GM21528 (cell line): ENCODE data around the gene DNAJC6.
"Not testable (repeated sequence)": the region's sequence is repeated elsewhere in the genome, so short reads cannot be mapped to it uniquely, and the experiment has no call there.

Source experiments
- ATAC-seq: cut with Tn5 transposase; IDR thresholded peaks from one replicate; pipeline ENCODE4 v1.9.1; 2021; ENCODE audit warnings: mild to moderate bottlenecking, moderate library complexity; ENCODE audit not compliant: unreplicated experiment, low FRiP score

Gene DNAJC6

DNA sequence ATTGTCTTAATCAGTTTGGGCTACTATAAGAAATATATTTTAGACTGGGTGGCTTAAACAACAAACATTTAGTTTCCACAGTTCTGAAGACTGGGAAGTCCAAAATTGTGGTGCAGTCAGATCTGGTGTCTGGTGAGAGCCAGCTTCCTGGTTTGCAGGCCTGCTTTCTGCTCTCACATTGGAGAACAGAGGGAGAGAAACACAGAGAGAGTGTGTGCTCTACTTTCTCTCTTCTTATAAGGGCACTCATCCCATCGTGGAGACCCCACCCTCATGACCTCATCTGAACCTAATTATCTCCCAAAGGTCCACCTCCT, 115.2 kb downstream of the DNAJC6 start:
- no peak for ATAC-seq

DNA sequence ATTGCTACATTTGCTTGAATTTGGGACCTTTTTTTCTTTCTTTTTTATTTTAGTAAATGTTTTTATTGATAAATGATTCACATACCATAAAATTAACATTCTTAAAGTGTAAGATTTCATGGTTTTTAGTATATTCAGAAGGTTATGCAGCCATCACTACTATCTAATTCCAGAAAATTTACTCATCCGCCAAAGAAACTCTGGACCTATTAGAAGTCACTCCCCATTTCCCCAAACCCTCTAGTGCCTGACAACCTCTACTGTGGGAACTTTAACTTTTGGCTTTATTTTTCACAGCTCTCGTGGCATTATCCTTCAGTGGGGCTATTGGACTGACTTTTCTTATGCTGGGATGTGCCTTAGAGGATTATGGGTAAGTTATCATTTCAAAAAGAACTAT, 115.7 kb downstream of the DNAJC6 start:
- ATAC-seq, result no peak

DNA sequence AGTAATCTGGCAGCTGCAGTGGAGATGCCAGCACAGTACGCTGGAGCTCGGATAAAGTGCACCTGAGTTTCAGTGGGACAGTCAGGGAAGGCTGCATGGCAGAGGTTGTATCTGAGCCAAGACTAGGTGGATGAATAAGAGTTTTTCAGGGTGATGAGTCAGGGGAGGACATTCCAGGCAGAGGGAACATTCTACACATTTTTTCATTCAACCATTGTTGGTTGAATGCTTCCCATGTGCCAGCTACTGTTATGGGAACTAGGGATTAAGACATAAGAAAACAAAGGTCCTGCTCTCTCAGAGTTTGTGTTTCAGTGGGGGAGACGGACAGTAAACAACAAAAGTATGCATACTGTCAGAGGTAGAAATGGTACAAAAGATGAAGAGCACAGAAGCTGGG, 116.4 kb downstream of the DNAJC6 start:
- no peak for ATAC-seq

DNA sequence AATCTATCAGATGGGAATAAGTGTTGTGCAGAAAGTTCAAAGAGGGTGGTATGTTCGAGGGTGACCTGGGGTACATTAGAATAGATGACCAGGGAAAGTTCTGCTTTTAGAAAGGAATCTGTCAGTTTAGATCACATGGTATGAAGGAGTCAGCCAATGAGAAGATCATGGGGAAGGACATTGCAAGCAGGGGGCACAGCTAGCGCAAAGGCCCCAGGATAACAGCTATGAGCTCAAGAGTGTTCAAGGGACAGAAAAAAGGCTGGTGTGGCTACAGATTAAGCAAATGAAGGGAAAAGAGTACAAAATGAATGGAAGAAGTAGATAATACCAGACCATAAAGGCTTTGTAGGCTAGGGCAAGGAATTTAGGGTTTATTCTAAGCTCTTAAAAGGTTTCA, 119.7 kb downstream of the DNAJC6 start:
- ATAC-seq, result no peak

DNA sequence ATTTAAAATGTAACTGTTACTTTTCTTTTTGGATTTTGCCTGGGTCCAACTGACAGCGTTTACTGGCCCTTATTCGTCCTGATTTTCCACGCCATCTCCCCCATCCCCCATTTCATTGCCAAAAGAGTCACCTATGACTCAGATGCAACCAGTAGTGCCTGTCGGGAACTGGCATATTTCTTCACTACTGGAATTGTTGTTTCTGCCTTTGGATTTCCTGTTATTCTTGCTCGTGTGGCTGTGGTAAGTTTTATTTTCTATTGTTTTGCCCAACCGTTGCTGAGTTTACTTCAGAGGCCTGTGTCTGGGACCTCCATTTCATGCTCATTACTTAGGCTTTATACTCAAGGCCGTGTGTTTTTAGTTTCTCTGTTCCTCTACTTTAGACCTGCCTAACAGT, 120.5 kb downstream of the DNAJC6 start:
- ATAC-seq, result no peak

DNA sequence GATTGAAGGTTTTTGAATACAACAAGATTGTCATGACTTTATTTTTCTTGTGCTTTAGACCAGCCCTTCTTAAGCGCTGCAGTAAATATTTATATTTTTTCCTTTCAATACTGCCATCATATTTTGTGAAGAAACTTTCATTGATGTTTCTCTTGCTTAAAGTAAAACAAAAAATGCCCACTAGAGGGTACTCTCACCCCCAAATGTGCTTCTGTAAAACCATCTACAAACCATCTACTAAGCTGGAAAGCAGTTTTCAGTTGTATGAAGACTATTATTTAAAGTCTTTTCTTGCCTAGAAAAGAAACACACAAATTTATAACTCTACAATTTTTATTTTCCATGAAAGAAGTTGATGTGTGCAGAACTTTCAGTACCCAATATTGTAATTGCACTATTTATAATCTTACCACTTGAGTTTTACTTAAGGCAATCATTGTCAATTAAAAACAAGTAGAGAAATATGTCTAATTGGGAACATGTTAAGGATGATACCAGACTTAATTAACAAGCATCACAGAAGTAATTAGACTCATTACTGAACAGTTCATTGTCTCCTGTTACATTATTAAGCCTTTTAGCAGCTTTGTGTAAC, 121.9 kb downstream of the DNAJC6 start:
- ATAC-seq, result no peak

DNA sequence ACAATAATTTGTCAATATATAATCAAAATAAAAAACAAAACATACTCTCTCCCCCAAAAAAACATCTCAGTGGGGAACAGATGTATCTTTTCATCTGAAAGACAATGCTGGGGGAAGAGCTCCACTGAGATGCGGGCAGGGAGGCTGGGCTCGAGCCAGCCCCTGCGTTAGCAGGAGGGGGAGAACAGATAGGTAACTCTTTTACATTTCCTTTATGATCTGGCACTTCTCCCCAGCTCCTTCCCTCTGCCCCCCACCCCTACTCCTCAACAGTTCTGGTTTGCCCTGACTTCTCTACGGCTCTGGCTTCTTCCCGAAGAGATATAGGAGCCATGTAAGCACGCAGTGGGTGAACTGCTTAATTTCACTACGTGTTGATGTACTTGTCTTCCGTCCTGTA, 123.6 kb downstream of the DNAJC6 start:
- ATAC-seq, result no peak

DNA sequence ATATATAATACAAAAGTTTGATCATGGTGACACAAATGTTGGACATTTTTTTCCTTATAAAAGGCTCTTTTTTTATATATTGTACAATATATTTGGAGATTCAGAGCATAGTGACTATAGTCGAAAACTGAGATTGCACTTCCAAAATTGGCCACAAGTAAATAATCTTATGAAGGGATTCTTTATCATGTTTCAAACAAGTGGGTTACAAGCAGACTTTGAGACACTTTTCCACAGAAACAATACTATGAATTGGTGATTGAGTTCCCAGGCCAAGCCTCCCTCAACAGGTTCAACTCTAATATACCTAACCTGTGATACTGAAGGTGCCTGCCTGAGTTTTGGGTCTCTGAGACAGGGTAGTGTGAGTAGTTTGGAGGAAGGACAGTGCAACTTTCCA, 124.9 kb downstream of the DNAJC6 start:
- ATAC-seq, result no peak

DNA sequence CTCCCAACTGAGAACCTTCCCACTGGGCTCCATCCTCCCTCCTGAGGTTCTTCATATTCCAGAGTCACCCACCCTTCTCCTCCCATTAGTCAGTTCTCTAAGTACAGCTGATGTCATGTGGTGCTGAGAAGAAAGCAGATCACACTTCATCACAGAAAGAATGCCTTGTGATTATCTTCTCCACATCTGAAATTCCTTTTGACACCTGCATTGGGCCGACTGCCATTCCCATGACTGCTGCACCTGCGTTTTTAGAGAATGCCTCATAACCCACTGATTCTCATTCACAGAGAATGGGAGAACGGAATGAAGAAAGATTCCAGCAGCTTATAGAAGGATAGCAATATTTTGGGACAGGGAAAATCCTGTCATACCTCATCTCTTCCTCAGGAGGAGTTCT, 125.4 kb downstream of the DNAJC6 start:
- no peak for ATAC-seq

DNA sequence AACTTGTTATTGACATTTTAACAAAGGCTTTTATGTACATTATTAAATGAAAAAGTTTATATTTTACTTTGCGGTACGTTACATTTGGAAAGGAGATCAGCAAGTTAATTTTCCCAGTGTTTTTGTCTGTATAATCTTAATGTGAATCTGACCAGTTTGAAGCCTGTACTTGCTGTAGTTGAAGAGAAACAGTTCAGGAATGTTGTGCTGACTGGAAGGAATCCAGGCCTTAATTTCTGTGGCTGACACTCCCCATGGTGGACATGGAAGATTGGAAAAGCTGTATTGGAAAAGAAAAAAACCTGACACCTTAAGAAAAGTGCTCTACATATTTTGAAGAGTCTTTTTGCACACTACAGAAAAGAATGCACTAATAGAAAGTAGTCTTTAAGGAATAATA, 126.6 kb downstream of the DNAJC6 start:
- no peak for ATAC-seq

DNA sequence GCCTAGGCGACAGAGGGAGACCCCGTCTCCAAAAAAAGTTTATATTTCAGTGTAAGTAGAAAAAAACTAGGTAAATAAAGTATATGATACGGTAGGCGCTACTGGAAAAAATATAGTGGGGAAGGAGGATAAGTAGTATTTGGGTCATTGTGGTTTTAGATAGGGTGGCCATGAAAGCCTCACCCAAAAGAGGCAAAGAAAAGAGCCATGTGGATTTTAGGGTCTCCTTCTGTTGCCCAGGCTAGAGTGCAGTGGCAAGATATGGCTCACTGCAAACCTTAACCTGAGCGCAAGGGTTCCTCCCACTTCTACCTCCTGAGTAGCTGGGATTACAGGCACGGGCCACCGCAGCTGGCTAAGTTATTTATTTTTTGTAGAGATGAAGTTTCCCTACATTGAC, 128.3 kb downstream of the DNAJC6 start:
- ATAC-seq, result no peak

DNA sequence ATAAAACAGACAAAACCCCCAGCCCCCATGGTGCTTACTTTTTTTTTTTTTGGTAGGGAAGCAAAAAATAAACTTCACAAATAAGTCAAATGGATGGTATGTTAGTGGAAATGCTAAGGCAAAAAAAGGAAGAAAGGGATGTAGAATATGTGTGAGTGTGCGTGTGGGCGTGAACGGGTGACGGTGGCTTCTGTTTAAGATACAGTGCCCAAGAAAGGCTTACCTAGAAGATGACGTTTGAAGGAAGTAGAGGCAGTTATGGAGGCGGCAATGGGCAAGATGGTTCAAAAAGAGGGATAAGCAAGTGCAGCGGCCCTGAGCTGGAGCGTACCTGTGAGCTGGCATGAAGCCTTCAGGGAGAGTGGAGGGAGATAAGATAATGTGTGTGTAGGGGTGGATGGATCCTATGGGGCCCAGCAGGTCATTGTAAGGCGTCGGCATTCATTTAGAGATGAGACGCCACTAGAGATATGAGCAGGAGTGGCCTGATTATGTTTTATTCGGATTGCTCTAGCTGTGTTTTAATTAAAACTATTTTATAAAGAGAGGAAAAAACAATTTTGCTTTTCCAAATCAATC, 131.1 kb downstream of the DNAJC6 start:
- ATAC-seq, result no peak

DNA sequence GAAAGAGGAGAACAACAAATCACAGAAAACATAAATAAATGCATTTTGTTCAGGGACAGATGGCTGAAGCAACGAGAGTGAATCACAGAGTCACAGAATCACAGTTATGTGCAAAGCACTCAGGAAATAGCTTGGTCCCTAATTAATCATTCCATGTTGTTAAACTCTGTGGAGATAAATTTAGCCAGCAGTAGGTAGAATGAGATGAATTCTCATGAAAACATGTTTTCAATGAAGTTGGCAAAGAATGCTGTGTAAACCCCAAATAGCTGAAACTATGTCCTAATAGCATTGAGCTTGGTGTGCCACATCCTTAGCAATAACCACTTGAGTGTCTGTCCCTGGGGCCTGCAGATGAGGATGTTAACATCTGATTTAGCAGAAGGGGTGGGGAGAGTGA, 131.6 kb downstream of the DNAJC6 start:
- no peak for ATAC-seq

DNA sequence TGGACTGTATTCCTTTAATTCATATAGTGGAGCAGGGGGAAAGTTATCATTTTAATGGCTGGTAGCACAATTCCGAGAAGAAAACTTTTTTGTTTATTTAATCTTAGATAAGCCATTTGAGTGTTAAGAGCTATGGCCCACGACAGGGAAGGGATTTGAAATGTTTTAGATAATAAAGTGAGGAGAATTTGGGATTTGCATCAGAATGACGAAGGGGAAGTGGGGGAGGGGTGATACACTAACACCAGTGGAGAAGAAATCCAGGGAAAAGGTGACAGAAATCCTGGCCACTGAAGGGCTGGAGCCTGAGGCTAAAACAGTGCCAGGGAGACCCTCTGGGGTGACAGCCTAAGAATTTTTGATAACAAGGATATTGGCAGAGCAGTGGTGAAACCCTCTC, 132.1 kb downstream of the DNAJC6 start:
- ATAC-seq, result no peak

DNA sequence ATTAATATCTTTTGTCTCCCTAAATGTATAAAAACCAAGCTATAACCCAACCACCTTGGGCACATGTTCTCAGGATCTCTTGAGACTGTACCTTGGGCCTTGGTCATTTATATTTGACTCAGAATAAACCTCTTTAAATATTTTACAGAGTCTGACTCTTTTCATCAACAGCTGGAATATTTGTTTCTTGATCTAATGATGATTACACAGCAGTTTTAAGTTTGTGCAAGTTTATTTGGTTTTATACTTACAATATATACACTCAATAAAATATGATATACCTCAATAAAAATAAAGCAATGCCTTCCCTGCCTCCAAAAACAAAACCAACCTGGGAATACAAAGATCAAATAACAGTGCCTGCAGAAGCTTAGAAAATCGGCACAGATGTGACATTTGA, 133.1 kb downstream of the DNAJC6 start:
- no peak for ATAC-seq

DNA sequence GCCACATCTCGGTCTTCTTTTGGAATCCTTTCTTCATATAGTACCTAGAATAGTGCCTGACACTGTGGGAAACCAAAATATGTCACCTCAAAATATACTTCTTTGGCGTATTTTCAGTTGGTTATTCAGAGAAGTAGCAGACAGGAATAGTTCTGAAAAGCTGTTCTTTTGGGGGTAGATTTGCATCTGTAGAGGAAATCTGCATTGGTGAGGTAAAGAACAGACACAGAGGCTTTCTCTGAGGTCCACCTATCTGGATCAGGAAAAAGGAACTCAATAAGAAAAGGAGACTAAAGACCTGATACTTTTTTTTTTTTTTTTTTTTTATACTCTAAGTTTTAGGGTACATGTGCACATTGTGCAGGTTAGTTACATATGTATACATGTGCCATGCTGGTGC, 134.3 kb downstream of the DNAJC6 start:
- no peak for ATAC-seq

DNA sequence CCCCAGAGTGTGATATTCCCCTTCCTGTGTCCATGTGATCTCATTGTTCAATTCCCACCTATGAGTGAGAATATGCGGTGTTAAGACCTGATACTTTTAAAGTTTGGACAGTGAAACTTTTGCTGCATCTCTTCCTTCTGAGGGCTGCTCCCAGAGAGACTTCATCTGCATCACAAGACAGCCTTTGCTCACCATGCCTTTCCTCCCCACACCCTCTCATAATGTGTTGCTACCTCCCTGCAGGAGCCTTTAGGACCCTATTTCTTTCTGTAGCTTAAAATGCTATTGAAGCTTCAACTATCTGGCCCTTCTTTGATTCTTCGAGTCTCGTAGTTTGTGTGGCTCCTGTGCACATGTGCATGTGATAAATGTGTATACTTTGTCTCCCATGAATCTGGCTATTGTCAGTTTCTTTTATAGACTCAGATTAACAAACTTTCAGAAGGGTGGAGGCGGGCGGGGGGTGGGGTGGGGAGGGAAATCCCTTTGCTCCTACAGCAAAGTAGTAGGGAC, 134.8 kb downstream of the DNAJC6 start:
- ATAC-seq, result no peak

DNA sequence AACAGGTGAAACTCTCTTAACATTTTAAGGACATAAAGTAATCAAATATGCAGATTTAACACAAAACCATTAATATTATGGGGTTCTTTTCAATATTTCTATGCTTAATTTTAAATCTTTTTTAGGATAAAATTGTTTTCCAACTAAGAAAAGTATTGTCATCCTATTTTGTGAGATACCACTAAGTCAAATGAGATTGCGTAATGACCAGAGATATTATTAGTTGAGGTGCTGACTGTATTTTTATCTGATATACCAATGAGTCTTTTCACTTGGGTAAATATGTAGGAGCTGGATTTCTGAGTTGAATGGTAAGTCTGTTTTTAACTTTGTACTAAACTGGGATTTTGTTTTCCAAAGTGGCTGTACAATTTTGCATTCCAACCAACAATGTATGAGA, 136.5 kb downstream of the DNAJC6 start:
- no peak for ATAC-seq

DNA sequence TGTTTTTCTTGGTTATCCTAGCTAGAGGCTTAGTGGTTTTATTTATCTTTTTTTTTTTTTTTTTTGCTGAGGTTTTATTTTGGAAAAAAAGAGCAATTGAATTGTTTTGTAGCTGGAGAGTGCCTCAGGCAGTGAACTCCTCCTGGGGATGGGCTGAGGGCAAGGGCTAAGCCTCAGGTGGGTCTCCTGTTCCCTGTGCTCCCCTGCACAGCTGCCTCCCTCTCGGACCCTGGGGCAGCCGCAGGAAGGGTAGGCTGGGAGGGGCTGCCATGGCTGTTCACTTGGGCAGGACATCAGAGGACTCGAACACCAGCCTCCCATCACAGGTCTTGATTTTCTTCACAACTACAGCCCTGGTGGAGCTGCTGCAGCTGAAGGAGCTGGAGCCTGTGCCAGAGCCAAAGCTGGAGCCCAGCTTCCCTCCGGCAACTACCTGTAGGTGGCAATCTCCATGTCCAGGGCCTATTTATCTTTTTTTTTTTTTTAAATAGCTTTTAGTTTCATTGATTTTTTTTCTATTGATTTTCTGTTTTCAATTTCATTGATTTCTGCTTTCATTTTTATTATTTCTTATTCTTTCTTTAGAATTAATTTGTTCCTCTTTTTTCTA, 140.0 kb downstream of the DNAJC6 start:
- ATAC-seq, result no peak

DNA sequence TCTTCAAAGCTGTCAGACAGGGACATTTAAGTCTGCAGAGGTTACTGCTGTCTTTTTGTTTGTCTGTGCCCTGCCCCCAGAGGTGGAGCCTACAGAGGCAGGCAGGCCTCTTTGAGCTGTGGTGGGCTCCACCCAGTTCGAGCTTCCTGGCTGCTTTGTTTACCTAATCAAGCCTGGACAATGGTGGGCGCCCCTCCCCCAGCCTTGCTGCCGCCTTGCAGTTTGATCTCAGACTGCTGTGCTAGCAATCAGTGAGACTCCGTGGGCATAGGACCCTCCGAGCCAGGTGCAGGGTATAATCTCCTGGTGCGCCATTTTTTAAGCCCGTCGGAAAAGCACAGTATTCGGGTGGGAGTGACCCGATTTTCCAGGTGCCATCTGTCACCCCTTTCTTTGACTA, 146.3 kb downstream of the DNAJC6 start:
- ATAC-seq, result not testable (repeated sequence)

DNA sequence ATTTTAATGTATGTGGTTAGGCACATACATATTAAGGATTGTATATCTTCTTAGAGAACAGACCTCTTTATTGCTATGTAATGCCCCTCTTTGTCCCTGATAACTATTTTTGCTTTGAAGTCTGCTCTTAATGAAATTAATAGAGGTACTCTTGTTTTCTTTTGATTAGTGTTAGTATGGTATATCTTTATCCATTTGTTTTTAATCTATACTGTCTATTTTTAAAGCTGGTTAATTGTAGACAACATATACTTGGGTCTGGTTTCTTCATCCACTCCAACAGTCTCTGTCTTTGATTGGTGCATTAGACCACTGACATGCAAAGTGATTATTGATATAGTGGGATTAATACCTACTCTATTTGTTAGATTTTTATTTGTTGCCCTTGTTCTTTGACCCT, 147.1 kb downstream of the DNAJC6 start:
- ATAC-seq, result no peak

DNA sequence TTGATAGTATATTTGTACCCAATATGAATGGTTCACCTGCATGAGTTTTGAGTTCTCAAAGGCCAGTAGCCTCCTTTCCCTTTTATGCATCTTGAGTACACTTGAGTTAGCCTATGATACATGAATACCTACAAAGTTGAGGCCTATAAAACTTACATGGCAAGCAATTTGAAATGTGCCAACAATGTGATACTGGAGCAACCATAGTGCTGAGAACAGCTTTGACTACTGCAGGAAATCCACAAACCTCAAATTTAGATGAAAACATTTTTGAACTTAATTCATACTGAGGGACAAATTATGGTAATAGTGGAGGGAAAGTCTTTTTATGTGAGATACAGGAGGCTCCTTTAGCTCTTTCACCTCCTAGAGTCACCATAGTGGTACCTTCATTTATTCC, 148.5 kb downstream of the DNAJC6 start:
- no peak for ATAC-seq
